ENCODE measurements around the gene RNASE9.

GRCh38 chr14:20539906-20540305 is 20.9 kb downstream of the RNASE9 start:
- TF ChIP-seq CTCF (conservative IDR thresholded peaks at IDR 0.05; ENCODE audit: low read depth, low read length) (no peak), RAD21 (IDR thresholded peaks at IDR 0.05; ENCODE audit: low read length) (no peak), CHD1 (IDR thresholded peaks at IDR 0.05; ENCODE audit: low read depth, low read length) (no peak), ELK1 (IDR thresholded peaks at IDR 0.05; ENCODE audit: borderline replicate concordance, low read depth, low read length) (no peak), POLR2A (IDR thresholded peaks at IDR 0.05; ENCODE audit: low read depth, low read length) (no peak), RCOR1 (IDR thresholded peaks at IDR 0.05; ENCODE audit: insufficient replicate concordance, low read length) (no peak)
